Astrocyte (in vitro differentiated cells and primary cell): Measurements from ENCODE around the gene HOXC11. TPM values are rescaled to one million over a fixed set of nuclear protein-coding genes. Genes with fewer than 3 reads are reported as not detected.
A peak's percentile ranks its signal among the peaks of the same experiment; 100 is the strongest.

Experiments used
- DNase-seq: peaks from one replicate; pipeline ENCODE4 v3.0.0-alpha.2; 2010; ENCODE audit warnings: low read depth
- FAIRE-seq: peaks from 2 replicates; lab custom pipeline; 2011; peaks lifted over from hg19 to GRCh38; lab: Jason Lieb, UNC
- H2AFZ ChIP-seq: 2 replicates; pipeline ENCODE4 v1.6.0; 2012; ENCODE audit warnings: low read depth, low read length, inconsistent platforms
- H3K27ac ChIP-seq: 2 replicates; pipeline ENCODE4 v1.5.1; 2011; ENCODE audit warnings: low read depth, low read length, inconsistent platforms
- H3K27me3 ChIP-seq: 2 replicates; pipeline ENCODE4 v1.6.0; 2011; ENCODE audit warnings: low read length, inconsistent platforms; ENCODE audit not compliant: insufficient read depth
- H3K36me3 ChIP-seq: 2 replicates; pipeline ENCODE4 v1.5.1; 2011; ENCODE audit warnings: low read length, inconsistent platforms; ENCODE audit not compliant: insufficient read depth
- H3K4me1 ChIP-seq: 2 replicates; pipeline ENCODE4 v1.5.1; 2011; ENCODE audit warnings: low read length, inconsistent platforms; ENCODE audit not compliant: insufficient read depth
- H3K4me2 ChIP-seq: 2 replicates; pipeline ENCODE4 v1.6.0; 2012; ENCODE audit warnings: low read length, inconsistent platforms
- H3K4me3 ChIP-seq: 2 replicates; pipeline ENCODE4 v1.5.1; 2011; ENCODE audit warnings: low read depth, mild to moderate bottlenecking, low read length, inconsistent platforms; ENCODE audit not compliant: insufficient read depth
- H3K79me2 ChIP-seq: 2 replicates; pipeline ENCODE4 v1.6.0; 2012; ENCODE audit warnings: mild to moderate bottlenecking, low read length, inconsistent platforms; ENCODE audit not compliant: insufficient read depth
- H3K9ac ChIP-seq: 2 replicates; pipeline ENCODE4 v1.6.0; 2012; ENCODE audit warnings: mild to moderate bottlenecking, low read length, inconsistent platforms
- H3K9me3 ChIP-seq: 2 replicates; pipeline ENCODE4 v1.5.1; 2012; ENCODE audit warnings: low read depth, mild to moderate bottlenecking, low read length, inconsistent platforms; ENCODE audit not compliant: insufficient read depth
- H4K20me1 ChIP-seq: 2 replicates; pipeline ENCODE4 v1.6.0; 2012; ENCODE audit warnings: low read length, inconsistent platforms; ENCODE audit not compliant: insufficient read depth
- H3K27ac Mint-ChIP-seq: one replicate; pipeline ENCODE4 v1.8.0; 2021; ENCODE audit warnings: mild to moderate bottlenecking, mixed read lengths; ENCODE audit not compliant: unreplicated experiment
- H3K27me3 Mint-ChIP-seq: one replicate; pipeline ENCODE4 v1.8.0; 2021; ENCODE audit warnings: low read depth, mixed read lengths; ENCODE audit not compliant: unreplicated experiment
- H3K36me3 Mint-ChIP-seq: one replicate; pipeline ENCODE4 v1.8.0; 2021; ENCODE audit warnings: low read depth, mixed read lengths; ENCODE audit not compliant: unreplicated experiment
- H3K4me1 Mint-ChIP-seq: one replicate; pipeline ENCODE4 v1.8.0; 2021; ENCODE audit warnings: low read depth, mixed read lengths; ENCODE audit not compliant: unreplicated experiment
- H3K4me3 Mint-ChIP-seq: one replicate; pipeline ENCODE4 v1.8.0; 2021; ENCODE audit warnings: mild to moderate bottlenecking, moderate library complexity, mixed read lengths; ENCODE audit not compliant: unreplicated experiment
- H3K9me3 Mint-ChIP-seq: one replicate; pipeline ENCODE4 v1.8.0; 2021; ENCODE audit warnings: mild to moderate bottlenecking, mixed read lengths; ENCODE audit not compliant: unreplicated experiment
- EZH2 ChIP-seq: IDR thresholded peaks from 2 replicates; pipeline ENCODE4 v1.6.1; 2012; ENCODE audit warnings: mild to moderate bottlenecking, low read length, inconsistent platforms; ENCODE audit not compliant: insufficient read depth
- total RNA-seq: library from RNA; stranded (reverse); gene quantifications from 2 replicates; pipeline ENCODE4 v1.2.1, GENCODE V29; 2021
- TF ChIP-seq, protein P1 (sequence below): IDR thresholded peaks from 2 replicates; pipeline ENCODE4 v1.5.1; 2011; ENCODE audit warnings: low read depth, mild to moderate bottlenecking, inconsistent platforms, low read length, moderate library complexity; ENCODE audit not compliant: insufficient read depth

HOXC11 gene
- total RNA-seq, 1 donor from 2014 or later = not detected

DNA sequence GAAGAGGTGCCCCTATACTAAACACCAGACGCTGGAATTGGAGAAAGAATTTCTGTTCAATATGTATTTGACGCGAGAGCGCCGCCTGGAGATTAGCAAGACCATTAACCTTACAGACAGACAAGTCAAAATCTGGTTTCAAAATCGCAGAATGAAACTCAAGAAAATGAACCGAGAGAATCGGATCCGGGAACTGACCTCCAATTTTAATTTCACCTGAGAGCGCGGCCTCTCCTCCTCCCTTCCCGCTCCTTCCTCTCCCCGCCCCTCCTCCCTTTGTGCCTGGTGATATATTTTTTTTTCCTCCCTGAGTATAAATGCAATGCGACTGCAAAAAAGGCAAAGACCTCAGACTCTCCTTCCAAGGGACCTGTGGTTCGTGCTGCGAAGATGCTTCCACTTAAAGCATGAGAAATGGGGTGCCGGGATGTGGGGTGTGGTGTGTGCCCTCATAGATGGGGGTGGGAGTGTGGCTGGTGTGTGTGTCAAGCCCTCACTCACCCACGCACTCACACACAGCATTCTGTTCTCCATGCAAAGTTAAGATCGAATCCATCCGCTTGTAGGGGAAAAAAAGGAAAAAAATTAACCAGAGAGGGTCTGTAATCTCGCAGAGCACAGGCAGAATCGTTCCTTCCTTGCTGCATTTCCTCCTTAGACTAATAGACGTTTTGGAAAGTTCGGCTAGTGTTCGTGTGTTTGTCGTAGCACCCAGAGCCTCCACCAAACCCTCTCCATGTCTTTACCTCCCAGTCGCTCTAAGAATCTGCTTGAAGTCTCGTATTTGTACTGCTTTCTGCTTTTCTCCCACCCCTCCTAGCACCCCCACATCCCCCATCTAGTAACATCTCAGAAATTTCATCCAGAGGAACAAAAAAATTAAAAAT lies 16.5 kb downstream of the HOXC11 start:
- Histone ChIP-seq H4K20me1 (no peaks in the 10 kb centered on the region), H3K79me2 (no peaks in the 10 kb centered on the region), H2AFZ (no peak overlapping the region), H3K36me3 (no peaks in the 10 kb centered on the region), H3K9ac (no peak overlapping the region), H3K27ac (no peak overlapping the region), H3K4me1 (no peaks in the 10 kb centered on the region), H3K27me3 (peaks cover 92% of the 10 kb centered on the region), H3K4me3 (no peak overlapping the region), H3K4me2 (no peak overlapping the region), H3K9me3 (peaks cover 7% of the 10 kb centered on the region)
- Mint-ChIP-seq H3K27ac (no peak overlapping the region), H3K9me3 (peaks cover 35% of the 10 kb centered on the region), H3K27me3 (peaks cover 88% of the 10 kb centered on the region), H3K4me1 (no peaks in the 10 kb centered on the region), H3K4me3 (no peak overlapping the region), H3K36me3 (no peaks in the 10 kb centered on the region)
- DNase-seq = no peak
- no peak for FAIRE-seq
- peak; percentile 16 for TF ChIP-seq EZH2
- TF ChIP-seq, protein P1, sequence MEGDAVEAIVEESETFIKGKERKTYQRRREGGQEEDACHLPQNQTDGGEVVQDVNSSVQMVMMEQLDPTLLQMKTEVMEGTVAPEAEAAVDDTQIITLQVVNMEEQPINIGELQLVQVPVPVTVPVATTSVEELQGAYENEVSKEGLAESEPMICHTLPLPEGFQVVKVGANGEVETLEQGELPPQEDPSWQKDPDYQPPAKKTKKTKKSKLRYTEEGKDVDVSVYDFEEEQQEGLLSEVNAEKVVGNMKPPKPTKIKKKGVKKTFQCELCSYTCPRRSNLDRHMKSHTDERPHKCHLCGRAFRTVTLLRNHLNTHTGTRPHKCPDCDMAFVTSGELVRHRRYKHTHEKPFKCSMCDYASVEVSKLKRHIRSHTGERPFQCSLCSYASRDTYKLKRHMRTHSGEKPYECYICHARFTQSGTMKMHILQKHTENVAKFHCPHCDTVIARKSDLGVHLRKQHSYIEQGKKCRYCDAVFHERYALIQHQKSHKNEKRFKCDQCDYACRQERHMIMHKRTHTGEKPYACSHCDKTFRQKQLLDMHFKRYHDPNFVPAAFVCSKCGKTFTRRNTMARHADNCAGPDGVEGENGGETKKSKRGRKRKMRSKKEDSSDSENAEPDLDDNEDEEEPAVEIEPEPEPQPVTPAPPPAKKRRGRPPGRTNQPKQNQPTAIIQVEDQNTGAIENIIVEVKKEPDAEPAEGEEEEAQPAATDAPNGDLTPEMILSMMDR = peak; percentile 20

DNA sequence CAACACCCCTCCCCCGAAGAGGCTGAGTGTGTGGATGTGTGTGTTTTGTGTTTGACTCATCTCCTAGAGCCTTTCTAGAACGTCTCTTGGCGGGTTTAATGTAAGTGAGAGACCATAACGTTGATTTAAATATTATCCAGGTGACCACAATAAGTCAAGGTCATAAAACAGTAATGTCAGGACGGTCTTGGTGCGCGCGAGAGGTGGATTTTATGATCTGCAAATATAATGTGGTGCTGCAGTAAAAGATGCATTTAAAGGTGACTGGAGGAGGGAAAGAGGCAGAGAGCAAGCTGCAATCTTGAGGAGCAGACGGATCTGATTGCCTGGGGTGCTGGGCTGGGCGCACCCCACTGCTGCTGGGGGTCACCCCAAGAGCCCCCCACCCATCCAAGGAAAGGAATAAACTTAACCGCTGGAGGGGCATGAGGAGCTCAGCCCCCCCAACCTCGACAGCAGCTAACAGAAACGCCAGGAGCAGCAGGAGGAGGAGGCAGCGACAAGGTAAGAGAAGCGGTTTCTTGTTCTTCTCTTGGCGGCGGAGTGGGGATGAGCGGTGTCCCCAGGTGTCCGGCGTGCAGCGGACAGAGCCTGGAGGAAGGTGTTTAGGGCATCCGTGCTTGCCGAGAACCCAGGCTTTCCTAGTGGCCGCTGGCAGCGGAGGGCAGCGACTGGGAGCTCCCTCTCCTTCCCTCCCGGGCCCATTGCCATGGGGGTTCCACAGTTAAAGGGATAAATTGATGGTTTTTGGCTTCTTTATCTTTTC lies 17.6 kb downstream of the HOXC11 start:
- Histone ChIP-seq H3K9ac (no peak overlapping the region), H3K4me3 (no peak overlapping the region), H3K27me3 (peaks cover 98% of the 10 kb centered on the region), H2AFZ (no peak overlapping the region), H3K4me1 (peaks cover 4% of the 10 kb centered on the region), H3K79me2 (no peaks in the 10 kb centered on the region), H3K36me3 (no peaks in the 10 kb centered on the region), H3K4me2 (no peak overlapping the region), H3K27ac (no peak overlapping the region), H3K9me3 (peaks cover 10% of the 10 kb centered on the region), H4K20me1 (no peaks in the 10 kb centered on the region)
- H3K36me3 Mint-ChIP-seq = no peaks in the 10 kb centered on the region
- H3K9me3 Mint-ChIP-seq = peaks cover 35% of the 10 kb centered on the region
- TF ChIP-seq, protein P1 = no peak
- TF ChIP-seq EZH2 = peak; percentile 46
- peaks cover 91% of the 10 kb centered on the region for H3K27me3 Mint-ChIP-seq
- no peak overlapping the region for H3K27ac Mint-ChIP-seq
- DNase-seq = no peak
- no peaks in the 10 kb centered on the region for H3K4me1 Mint-ChIP-seq
- no peak for FAIRE-seq
- no peak overlapping the region for H3K4me3 Mint-ChIP-seq
